CD14-positive monocyte (primary cell): ENCODE data around the gene CLOCK. TPM values are rescaled to one million over a fixed set of nuclear protein-coding genes. Genes with fewer than 3 reads are reported as not detected.

ENCODE experiments used
- DNase-seq, 3 donors: peaks; one replicate each; pipeline ENCODE4 v3.0.0-alpha.2; 2011 to 2022
- H2AFZ ChIP-seq: 2 replicates; pipeline ENCODE4 v1.6.0; 2012; ENCODE audit warnings: mild to moderate bottlenecking, low read depth, low read length, inconsistent platforms; ENCODE audit not compliant: insufficient read depth, poor library complexity, severe bottlenecking
- H3K27ac ChIP-seq, 2 donors: 1 replicate in 1 of 2; 2 replicates in 1 of 2; pipeline ENCODE4 v1.5.1; 2012 to 2013; ENCODE audit warnings: low read length in 2 of 2, control low read depth in 1 of 2, inconsistent platforms in 1 of 2, low read depth in 1 of 2, mild to moderate bottlenecking in 1 of 2
- H3K27me3 ChIP-seq, 2 donors: one replicate each; pipeline versions ENCODE4 v1.6.0 to v1.6.1; 2011 to 2013; ENCODE audit warnings: low read length in 2 of 2; ENCODE audit not compliant: control insufficient read depth in 2 of 2, insufficient read depth in 2 of 2
- H3K36me3 ChIP-seq, 2 donors: replicated peaks in 1 of 2; 1 replicate in 1 of 2; 2 replicates in 1 of 2; pipeline versions ENCODE4 v1.5.1 to v1.6.1; 2012 to 2013; ENCODE audit warnings: low read length in 2 of 2, control low read depth in 1 of 2, inconsistent platforms in 1 of 2, mild to moderate bottlenecking in 1 of 2; ENCODE audit not compliant: insufficient read depth in 2 of 2, control insufficient read depth in 1 of 2
- H3K4me1 ChIP-seq, 2 donors: 1 replicate in 1 of 2; 2 replicates in 1 of 2; pipeline versions ENCODE4 v1.5.1 to v1.6.1; 2012 to 2013; ENCODE audit warnings: low read length in 2 of 2, control low read depth in 1 of 2, inconsistent platforms in 1 of 2, mild to moderate bottlenecking in 1 of 2, moderate library complexity in 1 of 2; ENCODE audit not compliant: insufficient read depth in 2 of 2, control insufficient read depth in 1 of 2
- H3K4me2 ChIP-seq: replicated peaks from 2 replicates; pipeline ENCODE3; 2012; ENCODE audit warnings: low read length, moderate library complexity, mild to moderate bottlenecking; ENCODE audit not compliant: poor library complexity, severe bottlenecking; ENCODE audit errors: extremely low read depth
- H3K4me3 ChIP-seq, 3 experiments: fragments of 200-600 bp in 1 of 3; sonication (generic) in 1 of 3; replicated peaks in 1 of 3; 1 replicate in 2 of 3; 2 replicates in 1 of 3; pipeline ENCODE4 v1.5.1; 2011 to 2013; ENCODE audit warnings: low read length in 3 of 3, mild to moderate bottlenecking in 3 of 3, control low read depth in 2 of 3, low read depth in 2 of 3, inconsistent platforms in 1 of 3, moderate library complexity in 1 of 3
- H3K79me2 ChIP-seq: 2 replicates; pipeline ENCODE4 v1.6.0; 2012; ENCODE audit warnings: mild to moderate bottlenecking, control low read depth, inconsistent platforms, low read length, moderate library complexity; ENCODE audit not compliant: insufficient read depth
- H3K9ac ChIP-seq: 2 replicates; pipeline ENCODE4 v1.6.0; 2017; ENCODE audit warnings: low read length, mild to moderate bottlenecking; ENCODE audit not compliant: insufficient read depth, poor library complexity, severe bottlenecking
- H3K9me3 ChIP-seq, 2 donors: replicated peaks in 1 of 2; 1 replicate in 1 of 2; 2 replicates in 1 of 2; pipeline versions ENCODE4 v1.5.1 to v1.6.1; 2012 to 2013; ENCODE audit warnings: low read length in 2 of 2, control low read depth in 1 of 2; ENCODE audit not compliant: control insufficient read depth in 1 of 2, insufficient read depth in 1 of 2
- H4K20me1 ChIP-seq: 2 replicates; pipeline ENCODE4 v1.6.0; 2012; ENCODE audit warnings: mild to moderate bottlenecking, low read length, control low read depth, moderate library complexity; ENCODE audit not compliant: insufficient read depth
- H3K27ac Mint-ChIP-seq, 7 donors: one replicate each; pipeline ENCODE4 v1.8.0; 2020; ENCODE audit warnings: mild to moderate bottlenecking in 7 of 7, mixed read lengths in 7 of 7, moderate library complexity in 6 of 7, inconsistent platforms in 2 of 7
- H3K27me3 Mint-ChIP-seq, 3 donors: one replicate each; pipeline ENCODE4 v1.8.0; 2021 to 2022; ENCODE audit warnings: low read depth in 3 of 3, mild to moderate bottlenecking in 3 of 3, mixed read lengths in 3 of 3, moderate library complexity in 3 of 3, inconsistent platforms in 1 of 3
- H3K36me3 Mint-ChIP-seq, 2 donors: one replicate each; pipeline ENCODE4 v1.8.0; 2020; ENCODE audit warnings: mixed read lengths in 2 of 2, inconsistent platforms in 1 of 2, mild to moderate bottlenecking in 1 of 2
- H3K4me1 Mint-ChIP-seq: one replicate; pipeline ENCODE4 v1.8.0; 2020; ENCODE audit warnings: mild to moderate bottlenecking, mixed read lengths
- H3K4me3 Mint-ChIP-seq, 2 donors: one replicate each; pipeline ENCODE4 v1.8.0; 2020; ENCODE audit warnings: mild to moderate bottlenecking in 2 of 2, mixed read lengths in 2 of 2, moderate library complexity in 1 of 2
- H3K9me3 Mint-ChIP-seq, 7 donors: one replicate each; pipeline ENCODE4 v1.8.0; 2020 to 2022; ENCODE audit warnings: mixed read lengths in 7 of 7, mild to moderate bottlenecking in 6 of 7, moderate library complexity in 6 of 7, inconsistent platforms in 2 of 7
- WGBS: methylation state at CpG from one replicate; pipeline ENCODE4 v1.1.5; 2013; ENCODE audit warnings: missing lambda C conversion rate; ENCODE audit not compliant: insufficient coverage; 5-methylcytosine and 5-hydroxymethylcytosine counted together
- intact Hi-C, 2 donors: fragments of 100-400 bp; cut with micrococcal nuclease; formaldehyde crosslinking; loops; one replicate each; pipeline versions ENCODE4 v1.15.0 to v1.15.1; 2023
- polyA plus RNA-seq, 3 donors: library from polyadenylated mRNA; depleted of rRNA in 1 of 3; unstranded in 2 of 3; stranded (reverse) in 1 of 3; fragments of 300-500 nt in 2 of 3; fragments of >200 nt in 1 of 3; fragmentation: Illumina TruSeq in 2 of 3; gene quantifications; 1 replicate in 2 of 3; 2 replicates in 1 of 3; pipeline ENCODE4 v1.2.3, GENCODE V29; 2012 to 2021
- TF ChIP-seq, protein P1 (sequence below): fragments of 200-600 bp; IDR thresholded peaks from one replicate; pipeline ENCODE4 v1.8.0; 2022; ENCODE audit warnings: antibody characterized with exemption, mild to moderate bottlenecking

CLOCK gene
- polyA plus RNA-seq, 3 donors, result 1.9 to 3.7 (median 2.9) TPM

DNA sequence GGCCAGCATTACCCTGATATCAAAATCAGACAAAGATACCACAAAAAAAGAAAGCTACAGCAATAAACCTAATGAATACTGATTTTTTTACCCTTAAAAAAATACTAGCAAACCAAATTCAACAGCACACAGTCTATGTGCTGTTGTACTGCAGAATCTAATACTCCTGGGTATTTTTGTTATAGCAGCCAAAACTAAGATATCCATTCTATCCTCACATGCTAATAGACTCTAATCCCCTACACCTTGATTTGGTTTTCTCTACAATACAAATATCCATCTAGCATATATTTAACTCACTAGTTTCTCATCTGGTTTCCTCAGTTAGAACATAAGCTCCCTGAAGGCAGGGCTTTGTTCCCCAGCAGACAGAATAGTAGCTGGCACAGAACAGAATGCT lies 12.4 kb downstream of the CLOCK start:
- Mint-ChIP-seq H3K4me1 (peaks cover 8% of the 10 kb centered on the region), H3K4me3 (no peak overlapping the region), H3K9me3 (peaks cover 4 to 16% (median 8%) of the 10 kb centered on the region in 7 donors), H3K36me3 (peaks cover 6 to 27% of the 10 kb centered on the region in 2 donors), H3K27me3 (no peaks in the 10 kb centered on the region), H3K27ac (no peak overlapping the region)
- H3K36me3 ChIP-seq, result no peaks in the 10 kb centered on the region
- intact Hi-C loops, result no loop called here
- H3K79me2 ChIP-seq, result peaks cover 62% of the 10 kb centered on the region
- TF ChIP-seq, protein P1, sequence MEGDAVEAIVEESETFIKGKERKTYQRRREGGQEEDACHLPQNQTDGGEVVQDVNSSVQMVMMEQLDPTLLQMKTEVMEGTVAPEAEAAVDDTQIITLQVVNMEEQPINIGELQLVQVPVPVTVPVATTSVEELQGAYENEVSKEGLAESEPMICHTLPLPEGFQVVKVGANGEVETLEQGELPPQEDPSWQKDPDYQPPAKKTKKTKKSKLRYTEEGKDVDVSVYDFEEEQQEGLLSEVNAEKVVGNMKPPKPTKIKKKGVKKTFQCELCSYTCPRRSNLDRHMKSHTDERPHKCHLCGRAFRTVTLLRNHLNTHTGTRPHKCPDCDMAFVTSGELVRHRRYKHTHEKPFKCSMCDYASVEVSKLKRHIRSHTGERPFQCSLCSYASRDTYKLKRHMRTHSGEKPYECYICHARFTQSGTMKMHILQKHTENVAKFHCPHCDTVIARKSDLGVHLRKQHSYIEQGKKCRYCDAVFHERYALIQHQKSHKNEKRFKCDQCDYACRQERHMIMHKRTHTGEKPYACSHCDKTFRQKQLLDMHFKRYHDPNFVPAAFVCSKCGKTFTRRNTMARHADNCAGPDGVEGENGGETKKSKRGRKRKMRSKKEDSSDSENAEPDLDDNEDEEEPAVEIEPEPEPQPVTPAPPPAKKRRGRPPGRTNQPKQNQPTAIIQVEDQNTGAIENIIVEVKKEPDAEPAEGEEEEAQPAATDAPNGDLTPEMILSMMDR, result no peak
- DNase-seq, result no peak
- no peak overlapping the region for H3K9ac ChIP-seq
- peaks cover 34% of the 10 kb centered on the region for H4K20me1 ChIP-seq
- no peaks in the 10 kb centered on the region for H3K9me3 ChIP-seq
- no peak overlapping the region for H3K4me3 ChIP-seq
- H3K4me2 ChIP-seq, result no peak overlapping the region
- no peak overlapping the region for H2AFZ ChIP-seq
- no peak overlapping the region for H3K27ac ChIP-seq
- no peaks in the 10 kb centered on the region for H3K27me3 ChIP-seq
- peaks cover 0 to 2% of the 10 kb centered on the region in 2 donors for H3K4me1 ChIP-seq

DNA sequence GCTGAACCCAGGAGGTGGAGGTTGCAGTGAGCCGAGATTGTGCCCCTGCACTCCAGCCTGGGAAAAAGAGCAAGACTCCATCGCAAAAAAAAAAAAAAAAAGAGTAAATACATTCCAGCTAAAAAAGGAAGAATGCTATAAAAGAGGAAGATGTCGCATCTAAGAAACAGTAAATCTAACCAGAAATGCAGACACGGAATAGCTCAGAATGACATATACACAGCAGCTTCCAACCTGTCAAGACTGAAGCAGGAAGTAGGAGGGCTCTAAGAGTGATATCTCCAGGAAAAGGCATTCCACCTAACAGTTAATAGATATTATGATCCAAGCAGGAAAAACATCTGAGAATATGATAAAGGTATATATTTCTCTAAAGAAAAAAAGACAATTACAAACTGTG lies 16.0 kb downstream of the CLOCK start:
- Histone ChIP-seq H3K27ac (no peak overlapping the region), H3K9me3 (no peaks in the 10 kb centered on the region), H2AFZ (no peak overlapping the region), H3K4me1 (peaks cover 0 to 2% of the 10 kb centered on the region in 2 donors), H3K4me2 (no peak overlapping the region), H3K79me2 (peaks cover 46% of the 10 kb centered on the region), H4K20me1 (peaks cover 39% of the 10 kb centered on the region), H3K9ac (no peak overlapping the region), H3K4me3 (no peak overlapping the region), H3K27me3 (no peaks in the 10 kb centered on the region), H3K36me3 (no peaks in the 10 kb centered on the region)
- H3K4me3 Mint-ChIP-seq, result no peak overlapping the region
- intact Hi-C loops, result no loop called here
- H3K27ac Mint-ChIP-seq, result peak overlapping the region in 2 of 7 donors; percentile 16 to 23
- TF ChIP-seq, protein P1, result no peak
- peaks cover 8 to 22% of the 10 kb centered on the region in 2 donors for H3K36me3 Mint-ChIP-seq
- H3K27me3 Mint-ChIP-seq, result peaks cover 0 to 2% (median 0%) of the 10 kb centered on the region in 3 donors
- H3K9me3 Mint-ChIP-seq, result peaks cover 2 to 14% (median 8%) of the 10 kb centered on the region in 7 donors
- H3K4me1 Mint-ChIP-seq, result peaks cover 8% of the 10 kb centered on the region
- DNase-seq, result peak in 2 of 3 donors; percentile 7 to 14
- WGBS, result no CpG with 5 or more reads among the region's 4 CpGs
